GM23338 (cell line): ENCODE data around the gene TEX29. TPM values are rescaled to one million over a fixed set of nuclear protein-coding genes. Genes with fewer than 3 reads are reported as not detected.

Experiments used
- ATAC-seq: fragments of 200-7000 bp; cut with Tn5 transposase; 3 replicates; pipeline ENCODE4 v1.9.1; 2020
- DNase-seq: peaks from one replicate; pipeline ENCODE4 v3.0.0-alpha.2; 2015; ENCODE audit warnings: low spot score
- H2AFZ ChIP-seq: fragments of 200-600 bp; sonication (generic); 2 replicates; pipeline ENCODE4 v1.8.0; 2016; ENCODE audit warnings: antibody characterized with exemption, mild to moderate bottlenecking, moderate library complexity
- H3F3A ChIP-seq: fragments of 200-600 bp; sonication (generic); replicated peaks from 2 replicates; pipeline ENCODE4 v1.8.0; 2017; ENCODE audit warnings: antibody characterized with exemption, mixed run types, low read depth
- H3K27ac ChIP-seq: fragments of 200-600 bp; sonication (generic); 2 replicates; pipeline ENCODE4 v1.6.1; 2016; ENCODE audit warnings: low read depth
- H3K27me3 ChIP-seq: fragments of 200-600 bp; sonication (generic); 2 replicates; pipeline ENCODE4 v1.8.0; 2016; ENCODE audit warnings: mild to moderate bottlenecking, mixed run types, moderate library complexity; ENCODE audit not compliant: insufficient read depth
- H3K36me3 ChIP-seq: fragments of 200-600 bp; sonication (generic); 2 replicates; pipeline ENCODE4 v1.8.0; 2016; ENCODE audit warnings: mild to moderate bottlenecking; ENCODE audit not compliant: insufficient read depth
- H3K4me1 ChIP-seq: fragments of 200-600 bp; sonication (generic); 2 replicates; pipeline ENCODE4 v1.8.0; 2016; ENCODE audit warnings: mild to moderate bottlenecking, moderate library complexity; ENCODE audit not compliant: insufficient read depth
- H3K4me2 ChIP-seq: fragments of 200-600 bp; sonication (generic); 2 replicates; pipeline ENCODE4 v1.7.1; 2017; ENCODE audit warnings: mixed run types
- H3K4me3 ChIP-seq: fragments of 200-600 bp; sonication (generic); 2 replicates; pipeline ENCODE4 v1.6.1; 2016; ENCODE audit warnings: mixed run types
- H3K79me2 ChIP-seq: fragments of 200-600 bp; sonication (generic); replicated peaks from 2 replicates; pipeline ENCODE4 v1.8.0; 2017; ENCODE audit warnings: mild to moderate bottlenecking; ENCODE audit not compliant: insufficient read depth
- H3K9me2 ChIP-seq: fragments of 200-600 bp; sonication (generic); 2 replicates; pipeline ENCODE4 v1.8.0; 2017; ENCODE audit not compliant: insufficient read depth
- H4K20me1 ChIP-seq: fragments of 200-600 bp; sonication (generic); replicated peaks from 2 replicates; pipeline ENCODE4 v1.8.0; 2017; ENCODE audit warnings: mild to moderate bottlenecking; ENCODE audit not compliant: insufficient read depth
- H3K27ac Mint-ChIP-seq: 2 replicates; pipeline ENCODE4 v1.8.0; 2020; ENCODE audit warnings: inconsistent platforms, mild to moderate bottlenecking, moderate library complexity, mixed read lengths
- H3K27me3 Mint-ChIP-seq: 3 replicates; pipeline ENCODE4 v1.8.0; 2022; ENCODE audit warnings: low read depth, mild to moderate bottlenecking, moderate library complexity, mixed read lengths, inconsistent platforms; ENCODE audit not compliant: insufficient read depth, poor library complexity
- H3K36me3 Mint-ChIP-seq: 3 replicates; pipeline ENCODE4 v1.8.0; 2021; ENCODE audit warnings: low read depth, mild to moderate bottlenecking, inconsistent platforms, moderate library complexity, mixed read lengths
- H3K4me1 Mint-ChIP-seq: 3 replicates; pipeline ENCODE4 v1.8.0; 2020; ENCODE audit warnings: mild to moderate bottlenecking, inconsistent platforms, mixed read lengths
- H3K4me3 Mint-ChIP-seq: 3 replicates; pipeline ENCODE4 v1.8.0; 2021; ENCODE audit warnings: moderate library complexity, mild to moderate bottlenecking, inconsistent platforms, mixed read lengths
- H3K9me3 Mint-ChIP-seq: 3 replicates; pipeline ENCODE4 v1.8.0; 2020; ENCODE audit warnings: moderate library complexity, mild to moderate bottlenecking, inconsistent platforms, mixed read lengths
- CREB1 ChIP-seq: fragments of 250-450 bp; sonication (Bioruptor Pico); IDR thresholded peaks from 2 replicates; pipeline ENCODE4 v1.5.0; 2020; ENCODE audit warnings: low read depth, mild to moderate bottlenecking, moderate library complexity
- EZH2 ChIP-seq: fragments of 200-600 bp; sonication (generic); IDR thresholded peaks from one replicate; pipeline ENCODE4 v1.8.0; 2017; ENCODE audit warnings: antibody characterized with exemption, mild to moderate bottlenecking, low read depth; ENCODE audit not compliant: unreplicated experiment
- JUNB ChIP-seq: IDR thresholded peaks from one replicate; pipeline ENCODE4 v1.6.1; 2016; ENCODE audit warnings: antibody characterized with exemption; ENCODE audit not compliant: unreplicated experiment
- NANOG ChIP-seq: IDR thresholded peaks from 2 replicates; pipeline ENCODE4 v1.6.1; 2016; ENCODE audit warnings: antibody characterized with exemption, borderline replicate concordance
- POLR2AphosphoS5 ChIP-seq: IDR thresholded peaks from 2 replicates; pipeline ENCODE4 v1.6.1; 2016; ENCODE audit warnings: antibody characterized with exemption, low read depth
- STAT1 ChIP-seq: IDR thresholded peaks from one replicate; pipeline ENCODE4 v1.6.1; 2016; ENCODE audit warnings: antibody characterized with exemption; ENCODE audit not compliant: unreplicated experiment
- ZNF114 ChIP-seq: fragments of 250-450 bp; sonication (Bioruptor Pico); IDR thresholded peaks from 2 replicates; pipeline ENCODE4 v1.5.0; 2020; ENCODE audit warnings: mild to moderate bottlenecking, moderate library complexity
- ZNF331 ChIP-seq: fragments of 250-450 bp; sonication (Bioruptor Pico); IDR thresholded peaks from 2 replicates; pipeline ENCODE4 v1.5.0; 2020; ENCODE audit warnings: low read depth, mild to moderate bottlenecking, moderate library complexity
- polyA plus RNA-seq: library from polyadenylated mRNA; unstranded; fragments of >200 nt; fragmentation: Nextera tagmentation; extraction: Ambion mirVana; gene quantifications from 2 replicates; pipeline ENCODE4 v1.2.1, GENCODE V29; 2016
- total RNA-seq: library from RNA; depleted of rRNA; stranded (reverse); fragments of >200 nt; shearing (Covaris generic); gene quantifications from 2 replicates; pipeline ENCODE4 v1.2.3, GENCODE V29; 2014
- TF ChIP-seq, protein P1 (sequence below): IDR thresholded peaks from 2 replicates; pipeline ENCODE4 v1.6.1; 2016; ENCODE audit warnings: antibody characterized with exemption
- TF ChIP-seq, protein P2 (sequence below): IDR thresholded peaks from one replicate; pipeline ENCODE4 v1.6.1; 2018; ENCODE audit warnings: antibody characterized with exemption; ENCODE audit not compliant: unreplicated experiment
- TF ChIP-seq, protein P3 (sequence below), 2 experiments: fragments of 200-600 bp in 1 of 2; sonication (generic) in 1 of 2; conservative IDR thresholded peaks; 2 replicates each; pipeline versions ENCODE4 v1.5.1 to v1.6.1; 2016 to 2017; ENCODE audit warnings: antibody characterized with exemption in 2 of 2, low read depth in 2 of 2, mild to moderate bottlenecking in 2 of 2, moderate library complexity in 1 of 2
- TF ChIP-seq, protein P4 (sequence below): fragments of 250-450 bp; sonication (Bioruptor Pico); IDR thresholded peaks from 2 replicates; pipeline ENCODE4 v1.5.0; 2020; ENCODE audit warnings: mild to moderate bottlenecking, moderate library complexity

Gene TEX29
- total and polyA plus RNA-seq, 2 experiments from 2014 or later: 0.31 TPM; not detected in 1

DNA sequence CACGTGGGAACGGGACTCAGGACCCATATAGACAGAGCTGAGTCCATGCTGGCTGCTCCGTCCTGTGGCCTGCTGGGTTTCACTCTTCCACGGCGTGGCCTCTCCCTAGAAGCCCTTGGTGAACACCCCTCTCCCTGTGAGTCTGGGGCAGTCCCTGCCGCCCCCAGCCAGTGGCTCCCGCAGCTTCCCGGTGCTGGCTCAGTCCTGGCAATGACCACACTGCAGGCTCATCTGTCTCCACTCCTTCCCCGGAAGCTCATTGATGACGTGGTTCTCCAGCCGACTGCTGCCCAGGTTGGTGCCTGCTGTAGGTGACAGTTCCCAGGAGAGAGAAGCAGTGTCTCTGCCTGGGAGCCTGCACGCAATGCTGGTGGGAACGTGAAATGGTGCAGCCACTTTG is 2.1 kb upstream of the TEX29 start:
- peaks cover 15% of the 10 kb centered on the region for H3K27me3 Mint-ChIP-seq
- no peaks in the 10 kb centered on the region; the same call in 2 of the 3 replicates for H3K4me1 Mint-ChIP-seq
- H3K9me3 Mint-ChIP-seq: peaks cover 2% of the 10 kb centered on the region; the same call in 2 of the 3 replicates

More for the DNA sequence above, 2.1 kb upstream of the TEX29 start:
- no peaks in the 10 kb centered on the region for H3K27me3 ChIP-seq
- H3K79me2 ChIP-seq: no peaks in the 10 kb centered on the region
- no peak for ATAC-seq
- H4K20me1 ChIP-seq: no peaks in the 10 kb centered on the region
- Mint-ChIP-seq H3K36me3 (peaks cover under 1% of the 10 kb centered on the region; the same call in 2 of the 3 replicates), H3K4me3 (no peak overlapping the region), H3K27ac (no peak overlapping the region; the same call in 1 of the 2 replicates)
- H2AFZ ChIP-seq: no peak overlapping the region
- no peak overlapping the region for H3K27ac ChIP-seq
- no peaks in the 10 kb centered on the region for H3F3A ChIP-seq
- no peaks in the 10 kb centered on the region for H3K4me1 ChIP-seq
- TF ChIP-seq, protein P1, sequence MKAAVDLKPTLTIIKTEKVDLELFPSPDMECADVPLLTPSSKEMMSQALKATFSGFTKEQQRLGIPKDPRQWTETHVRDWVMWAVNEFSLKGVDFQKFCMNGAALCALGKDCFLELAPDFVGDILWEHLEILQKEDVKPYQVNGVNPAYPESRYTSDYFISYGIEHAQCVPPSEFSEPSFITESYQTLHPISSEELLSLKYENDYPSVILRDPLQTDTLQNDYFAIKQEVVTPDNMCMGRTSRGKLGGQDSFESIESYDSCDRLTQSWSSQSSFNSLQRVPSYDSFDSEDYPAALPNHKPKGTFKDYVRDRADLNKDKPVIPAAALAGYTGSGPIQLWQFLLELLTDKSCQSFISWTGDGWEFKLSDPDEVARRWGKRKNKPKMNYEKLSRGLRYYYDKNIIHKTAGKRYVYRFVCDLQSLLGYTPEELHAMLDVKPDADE: no peak
- no peak for TF ChIP-seq STAT1
- TF ChIP-seq JUNB: no peak
- no peak for TF ChIP-seq POLR2AphosphoS5
- TF ChIP-seq ZNF331: no peak
- no peak for TF ChIP-seq EZH2
- no peak for TF ChIP-seq NANOG
- TF ChIP-seq, protein P2, sequence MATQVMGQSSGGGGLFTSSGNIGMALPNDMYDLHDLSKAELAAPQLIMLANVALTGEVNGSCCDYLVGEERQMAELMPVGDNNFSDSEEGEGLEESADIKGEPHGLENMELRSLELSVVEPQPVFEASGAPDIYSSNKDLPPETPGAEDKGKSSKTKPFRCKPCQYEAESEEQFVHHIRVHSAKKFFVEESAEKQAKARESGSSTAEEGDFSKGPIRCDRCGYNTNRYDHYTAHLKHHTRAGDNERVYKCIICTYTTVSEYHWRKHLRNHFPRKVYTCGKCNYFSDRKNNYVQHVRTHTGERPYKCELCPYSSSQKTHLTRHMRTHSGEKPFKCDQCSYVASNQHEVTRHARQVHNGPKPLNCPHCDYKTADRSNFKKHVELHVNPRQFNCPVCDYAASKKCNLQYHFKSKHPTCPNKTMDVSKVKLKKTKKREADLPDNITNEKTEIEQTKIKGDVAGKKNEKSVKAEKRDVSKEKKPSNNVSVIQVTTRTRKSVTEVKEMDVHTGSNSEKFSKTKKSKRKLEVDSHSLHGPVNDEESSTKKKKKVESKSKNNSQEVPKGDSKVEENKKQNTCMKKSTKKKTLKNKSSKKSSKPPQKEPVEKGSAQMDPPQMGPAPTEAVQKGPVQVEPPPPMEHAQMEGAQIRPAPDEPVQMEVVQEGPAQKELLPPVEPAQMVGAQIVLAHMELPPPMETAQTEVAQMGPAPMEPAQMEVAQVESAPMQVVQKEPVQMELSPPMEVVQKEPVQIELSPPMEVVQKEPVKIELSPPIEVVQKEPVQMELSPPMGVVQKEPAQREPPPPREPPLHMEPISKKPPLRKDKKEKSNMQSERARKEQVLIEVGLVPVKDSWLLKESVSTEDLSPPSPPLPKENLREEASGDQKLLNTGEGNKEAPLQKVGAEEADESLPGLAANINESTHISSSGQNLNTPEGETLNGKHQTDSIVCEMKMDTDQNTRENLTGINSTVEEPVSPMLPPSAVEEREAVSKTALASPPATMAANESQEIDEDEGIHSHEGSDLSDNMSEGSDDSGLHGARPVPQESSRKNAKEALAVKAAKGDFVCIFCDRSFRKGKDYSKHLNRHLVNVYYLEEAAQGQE: no peak
- TF ChIP-seq, protein P3, sequence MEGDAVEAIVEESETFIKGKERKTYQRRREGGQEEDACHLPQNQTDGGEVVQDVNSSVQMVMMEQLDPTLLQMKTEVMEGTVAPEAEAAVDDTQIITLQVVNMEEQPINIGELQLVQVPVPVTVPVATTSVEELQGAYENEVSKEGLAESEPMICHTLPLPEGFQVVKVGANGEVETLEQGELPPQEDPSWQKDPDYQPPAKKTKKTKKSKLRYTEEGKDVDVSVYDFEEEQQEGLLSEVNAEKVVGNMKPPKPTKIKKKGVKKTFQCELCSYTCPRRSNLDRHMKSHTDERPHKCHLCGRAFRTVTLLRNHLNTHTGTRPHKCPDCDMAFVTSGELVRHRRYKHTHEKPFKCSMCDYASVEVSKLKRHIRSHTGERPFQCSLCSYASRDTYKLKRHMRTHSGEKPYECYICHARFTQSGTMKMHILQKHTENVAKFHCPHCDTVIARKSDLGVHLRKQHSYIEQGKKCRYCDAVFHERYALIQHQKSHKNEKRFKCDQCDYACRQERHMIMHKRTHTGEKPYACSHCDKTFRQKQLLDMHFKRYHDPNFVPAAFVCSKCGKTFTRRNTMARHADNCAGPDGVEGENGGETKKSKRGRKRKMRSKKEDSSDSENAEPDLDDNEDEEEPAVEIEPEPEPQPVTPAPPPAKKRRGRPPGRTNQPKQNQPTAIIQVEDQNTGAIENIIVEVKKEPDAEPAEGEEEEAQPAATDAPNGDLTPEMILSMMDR (conservative IDR thresholded peaks at IDR 0.05; ENCODE audit: low read depth in 2 of 2): no peak
- TF ChIP-seq, protein P4, sequence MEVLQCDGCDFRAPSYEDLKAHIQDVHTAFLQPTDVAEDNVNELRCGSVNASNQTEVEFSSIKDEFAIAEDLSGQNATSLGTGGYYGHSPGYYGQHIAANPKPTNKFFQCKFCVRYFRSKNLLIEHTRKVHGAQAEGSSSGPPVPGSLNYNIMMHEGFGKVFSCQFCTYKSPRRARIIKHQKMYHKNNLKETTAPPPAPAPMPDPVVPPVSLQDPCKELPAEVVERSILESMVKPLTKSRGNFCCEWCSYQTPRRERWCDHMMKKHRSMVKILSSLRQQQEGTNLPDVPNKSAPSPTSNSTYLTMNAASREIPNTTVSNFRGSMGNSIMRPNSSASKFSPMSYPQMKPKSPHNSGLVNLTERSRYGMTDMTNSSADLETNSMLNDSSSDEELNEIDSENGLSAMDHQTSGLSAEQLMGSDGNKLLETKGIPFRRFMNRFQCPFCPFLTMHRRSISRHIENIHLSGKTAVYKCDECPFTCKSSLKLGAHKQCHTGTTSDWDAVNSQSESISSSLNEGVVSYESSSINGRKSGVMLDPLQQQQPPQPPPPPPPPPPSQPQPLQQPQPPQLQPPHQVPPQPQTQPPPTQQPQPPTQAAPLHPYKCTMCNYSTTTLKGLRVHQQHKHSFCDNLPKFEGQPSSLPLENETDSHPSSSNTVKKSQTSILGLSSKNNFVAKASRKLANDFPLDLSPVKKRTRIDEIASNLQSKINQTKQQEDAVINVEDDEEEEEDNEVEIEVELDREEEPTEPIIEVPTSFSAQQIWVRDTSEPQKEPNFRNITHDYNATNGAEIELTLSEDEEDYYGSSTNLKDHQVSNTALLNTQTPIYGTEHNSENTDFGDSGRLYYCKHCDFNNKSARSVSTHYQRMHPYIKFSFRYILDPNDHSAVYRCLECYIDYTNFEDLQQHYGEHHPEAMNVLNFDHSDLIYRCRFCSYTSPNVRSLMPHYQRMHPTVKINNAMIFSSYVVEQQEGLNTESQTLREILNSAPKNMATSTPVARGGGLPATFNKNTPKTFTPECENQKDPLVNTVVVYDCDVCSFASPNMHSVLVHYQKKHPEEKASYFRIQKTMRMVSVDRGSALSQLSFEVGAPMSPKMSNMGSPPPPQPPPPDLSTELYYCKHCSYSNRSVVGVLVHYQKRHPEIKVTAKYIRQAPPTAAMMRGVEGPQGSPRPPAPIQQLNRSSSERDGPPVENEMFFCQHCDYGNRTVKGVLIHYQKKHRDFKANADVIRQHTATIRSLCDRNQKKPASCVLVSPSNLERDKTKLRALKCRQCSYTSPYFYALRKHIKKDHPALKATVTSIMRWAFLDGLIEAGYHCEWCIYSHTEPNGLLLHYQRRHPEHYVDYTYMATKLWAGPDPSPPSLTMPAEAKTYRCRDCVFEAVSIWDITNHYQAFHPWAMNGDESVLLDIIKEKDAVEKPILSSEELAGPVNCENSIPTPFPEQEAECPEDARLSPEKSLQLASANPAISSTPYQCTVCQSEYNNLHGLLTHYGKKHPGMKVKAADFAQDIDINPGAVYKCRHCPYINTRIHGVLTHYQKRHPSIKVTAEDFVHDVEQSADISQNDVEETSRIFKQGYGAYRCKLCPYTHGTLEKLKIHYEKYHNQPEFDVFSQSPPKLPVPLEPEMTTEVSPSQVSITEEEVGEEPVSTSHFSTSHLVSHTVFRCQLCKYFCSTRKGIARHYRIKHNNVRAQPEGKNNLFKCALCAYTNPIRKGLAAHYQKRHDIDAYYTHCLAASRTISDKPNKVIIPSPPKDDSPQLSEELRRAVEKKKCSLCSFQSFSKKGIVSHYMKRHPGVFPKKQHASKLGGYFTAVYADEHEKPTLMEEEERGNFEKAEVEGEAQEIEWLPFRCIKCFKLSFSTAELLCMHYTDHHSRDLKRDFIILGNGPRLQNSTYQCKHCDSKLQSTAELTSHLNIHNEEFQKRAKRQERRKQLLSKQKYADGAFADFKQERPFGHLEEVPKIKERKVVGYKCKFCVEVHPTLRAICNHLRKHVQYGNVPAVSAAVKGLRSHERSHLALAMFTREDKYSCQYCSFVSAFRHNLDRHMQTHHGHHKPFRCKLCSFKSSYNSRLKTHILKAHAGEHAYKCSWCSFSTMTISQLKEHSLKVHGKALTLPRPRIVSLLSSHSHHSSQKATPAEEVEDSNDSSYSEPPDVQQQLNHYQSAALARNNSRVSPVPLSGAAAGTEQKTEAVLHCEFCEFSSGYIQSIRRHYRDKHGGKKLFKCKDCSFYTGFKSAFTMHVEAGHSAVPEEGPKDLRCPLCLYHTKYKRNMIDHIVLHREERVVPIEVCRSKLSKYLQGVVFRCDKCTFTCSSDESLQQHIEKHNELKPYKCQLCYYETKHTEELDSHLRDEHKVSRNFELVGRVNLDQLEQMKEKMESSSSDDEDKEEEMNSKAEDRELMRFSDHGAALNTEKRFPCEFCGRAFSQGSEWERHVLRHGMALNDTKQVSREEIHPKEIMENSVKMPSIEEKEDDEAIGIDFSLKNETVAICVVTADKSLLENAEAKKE: no peak
- TF ChIP-seq ZNF114: no peak
- TF ChIP-seq CREB1 (CRISPR knock-in tag): no peak
- H3K4me3 ChIP-seq: no peak overlapping the region
- DNase-seq: no peak
- no peaks in the 10 kb centered on the region for H3K36me3 ChIP-seq
- H3K9me2 ChIP-seq: no peaks in the 10 kb centered on the region
- no peak overlapping the region for H3K4me2 ChIP-seq
